GM12878 (cell line): ENCODE results near the gene TBCCD1.
"Not testable (repeated sequence)": the region's sequence is repeated elsewhere in the genome, so short reads cannot be mapped to it uniquely, and the experiment has no call there.

Experiments used
- BCL11A ChIP-seq: IDR thresholded peaks from 2 replicates; pipeline ENCODE4 v1.6.1; 2011; ENCODE audit warnings: low read depth, low read length
- BHLHE40 ChIP-seq, 2 experiments: fragments of 450-650 bp in 1 of 2; IDR thresholded peaks; 2 replicates each; pipeline ENCODE4 v1.6.1; 2011 to 2017; ENCODE audit warnings: low read depth in 2 of 2, borderline replicate concordance in 1 of 2, improper control_type of control experiment in 1 of 2, low read length in 1 of 2, mild to moderate bottlenecking in 1 of 2
- CEBPZ ChIP-seq: fragments of 150-350 bp; IDR thresholded peaks from 2 replicates; pipeline ENCODE4 v1.6.1; 2016; ENCODE audit warnings: low read depth, low read length
- HDAC2 ChIP-seq: fragments of 200-600 bp; sonication (generic); IDR thresholded peaks from 2 replicates; pipeline ENCODE4 v1.6.1; 2017
- MXI1 ChIP-seq: fragments of 150-350 bp; IDR thresholded peaks from 2 replicates; pipeline ENCODE4 v1.6.1; 2011; ENCODE audit warnings: low read depth, mild to moderate bottlenecking, inconsistent platforms, low read length, improper control_type of control experiment
- USF2 ChIP-seq: IDR thresholded peaks from 2 replicates; pipeline ENCODE4 v1.6.1; 2011; ENCODE audit warnings: low read depth, low read length, improper control_type of control experiment, borderline replicate concordance

DNA sequence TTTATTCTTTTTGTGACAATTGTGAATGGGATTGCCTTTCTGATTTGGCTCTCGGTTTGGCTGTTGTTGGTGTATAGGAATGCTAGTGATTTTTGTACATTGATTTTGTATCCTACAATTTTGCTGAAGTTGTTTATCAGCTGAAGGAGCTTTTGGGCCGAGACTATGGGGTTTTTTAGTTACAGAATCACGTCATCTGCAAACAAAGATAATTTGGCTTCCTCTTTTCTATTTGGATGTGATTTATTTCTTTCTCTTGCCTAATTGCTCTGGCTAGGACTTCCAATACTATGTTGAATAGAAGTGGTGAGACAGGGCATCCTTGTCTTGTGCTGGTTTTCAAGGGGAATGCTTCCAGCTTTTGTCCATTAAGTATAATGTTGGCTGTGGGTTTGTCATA, 67.2 kb downstream of the TBCCD1 start:
- not testable (repeated sequence) for TF ChIP-seq MXI1; USF2; BCL11A; CEBPZ; HDAC2; BHLHE40 (IDR thresholded peaks at IDR 0.05; ENCODE audit: borderline replicate concordance in 1 of 2, low read depth in 2 of 2, low read length in 1 of 2)
